DMS53 treated with DMSO at 0.1 percent for 48 hours (cell line): ENCODE measurements around the gene SYT14.

Experiments
- DNase-seq: peaks from one replicate; lab custom pipeline; 2025; ENCODE audit not compliant: unreplicated experiment; lab: John Stamatoyannopoulos, UW

SYT14 gene

GRCh38 chr1:209936125-209936524 is 1.9 kb upstream of the SYT14 start:
- DNase-seq: no peak

GRCh38 chr1:209945377-209945776 is 7.4 kb downstream of the SYT14 start:
- DNase-seq: no peak

- no peak for DNase-seq
These were observed 10.1 kb downstream of the SYT14 start for GRCh38 chr1:209948155-209948554.

- DNase-seq: no peak
These were observed 18.1 kb downstream of the SYT14 start for GRCh38 chr1:209956116-209956515.

- no peak for DNase-seq
These were observed 21.6 kb downstream of the SYT14 start for GRCh38 chr1:209959623-209960022.

GRCh38 chr1:209960926-209961325 is 22.9 kb downstream of the SYT14 start:
- no peak for DNase-seq

GRCh38 chr1:209962388-209962787 is 24.4 kb downstream of the SYT14 start:
- no peak for DNase-seq

GRCh38 chr1:209962856-209963255 is 24.8 kb downstream of the SYT14 start:
- DNase-seq: no peak

GRCh38 chr1:209965996-209966395 is 28.0 kb downstream of the SYT14 start:
- DNase-seq: no peak

GRCh38 chr1:209978721-209979120 is 40.7 kb downstream of the SYT14 start:
- DNase-seq: peak; percentile 69

- no peak for DNase-seq
These were observed 45.9 kb downstream of the SYT14 start for GRCh38 chr1:209983953-209984352.

- no peak for DNase-seq
These were observed 47.0 kb downstream of the SYT14 start for GRCh38 chr1:209985002-209985401.

- DNase-seq: no peak
These were observed 50.7 kb downstream of the SYT14 start for GRCh38 chr1:209988706-209989105.

- DNase-seq: peak; percentile 51
These were observed 51.5 kb downstream of the SYT14 start for GRCh38 chr1:209989525-209989924.

GRCh38 chr1:209993061-209993830 is 55.2 kb downstream of the SYT14 start:
- DNase-seq: no peak

GRCh38 chr1:209996348-209996747 is 58.3 kb downstream of the SYT14 start:
- DNase-seq: no peak

GRCh38 chr1:209999005-209999404 is 61.0 kb downstream of the SYT14 start:
- no peak for DNase-seq

- DNase-seq: no peak
These were observed 63.7 kb downstream of the SYT14 start for GRCh38 chr1:210001751-210002150.

- no peak for DNase-seq
These were observed 65.5 kb downstream of the SYT14 start for GRCh38 chr1:210003501-210003900.

- no peak for DNase-seq
These were observed 72.1 kb downstream of the SYT14 start for GRCh38 chr1:210010161-210010560.

GRCh38 chr1:210021145-210021860 is 83.3 kb downstream of the SYT14 start:
- no peak for DNase-seq

- no peak for DNase-seq
These were observed 84.0 kb downstream of the SYT14 start for GRCh38 chr1:210022044-210022443.
